OCI-LY3 (cell line): ENCODE data around the gene SLC35D2.

Experiments used
- CTCF ChIP-seq: fragments of 200-600, 300-600 bp; sonication (generic); IDR thresholded peaks from 2 replicates; pipeline ENCODE4 v1.5.1; 2014; ENCODE audit warnings: antibody characterized with exemption, low read length, low read depth
- EZH2phosphoT487 ChIP-seq: fragments of 200-600 bp; shearing (Covaris generic); IDR thresholded peaks from 2 replicates; pipeline ENCODE4 v1.6.1; 2018; ENCODE audit warnings: antibody characterized with exemption, mixed run types, low read depth

- TF ChIP-seq CTCF = no peak
- TF ChIP-seq EZH2phosphoT487 = no peak
Measured at GRCh38 chr9:96392263-96392662, 8.8 kb upstream of the SLC35D2 start.
